Caco-2 (cell line): Measurements from ENCODE around the gene CCR9. TPM values are rescaled to one million over a fixed set of nuclear protein-coding genes. Genes with fewer than 3 reads are reported as not detected.

Experiments used
- BruUV-seq: library from RNA; stranded (reverse); fragments of 400-500 nt; replicated peaks from 2 replicates; lab custom pipeline; 2021; lab: Mats Ljungman, UMichigan
- CTCF ChIA-PET: fragments of 300-600 bp; sonication (Branson Sonifier 250); formaldehyde crosslinking; loops from one replicate; lab custom pipeline; 2022; ENCODE audit warnings: antibody characterized with exemption; lab: Charles Lee
- POLR2A ChIA-PET: fragments of 300-600 bp; sonication (Branson Sonifier 250); formaldehyde crosslinking; loops from one replicate; lab custom pipeline; 2022; ENCODE audit warnings: antibody characterized with exemption; lab: Charles Lee
- DNase-seq, 2 experiments: peaks; one replicate each; pipeline versions ENCODE4 v3.0.0 to v3.0.0-alpha.2; 2020 to 2022
- H3K27me3 ChIP-seq: replicated peaks from 2 replicates; pipeline ENCODE4 v1.6.0; 2011; ENCODE audit warnings: low read length; ENCODE audit not compliant: control insufficient read depth, insufficient read depth
- H3K36me3 ChIP-seq: 2 replicates; pipeline ENCODE4 v1.5.1; 2011; ENCODE audit warnings: low read length; ENCODE audit not compliant: control insufficient read depth, insufficient read depth
- H3K4me1 ChIP-seq: fragments of 250-450 bp; sonication (Bioruptor Pico); 2 replicates; pipeline ENCODE4 v1.5.1; 2020; ENCODE audit warnings: mild to moderate bottlenecking
- H3K4me3 ChIP-seq: 2 replicates; pipeline ENCODE4 v1.5.1; 2011; ENCODE audit warnings: low read depth, mild to moderate bottlenecking, control low read depth, low read length
- H3K9me3 ChIP-seq: fragments of 250-450 bp; sonication (Bioruptor Pico); 2 replicates; pipeline ENCODE4 v1.5.1; 2020; ENCODE audit warnings: mild to moderate bottlenecking, moderate library complexity
- H3K27ac Mint-ChIP-seq: one replicate; pipeline ENCODE4 v1.8.0; 2022; ENCODE audit warnings: mixed read lengths; ENCODE audit not compliant: unreplicated experiment
- H3K27me3 Mint-ChIP-seq: one replicate; pipeline ENCODE4 v1.8.0; 2022; ENCODE audit warnings: mixed read lengths; ENCODE audit not compliant: insufficient read depth, unreplicated experiment
- H3K36me3 Mint-ChIP-seq: one replicate; pipeline ENCODE4 v1.8.0; 2022; ENCODE audit warnings: mild to moderate bottlenecking, mixed read lengths; ENCODE audit not compliant: insufficient read depth, unreplicated experiment
- H3K4me1 Mint-ChIP-seq: one replicate; pipeline ENCODE4 v1.8.0; 2022; ENCODE audit warnings: low read depth, mixed read lengths; ENCODE audit not compliant: unreplicated experiment
- H3K4me3 Mint-ChIP-seq: one replicate; pipeline ENCODE4 v1.8.0; 2022; ENCODE audit warnings: mild to moderate bottlenecking, moderate library complexity, mixed read lengths; ENCODE audit not compliant: unreplicated experiment
- H3K9me3 Mint-ChIP-seq: one replicate; pipeline ENCODE4 v1.8.0; 2022; ENCODE audit warnings: mixed read lengths; ENCODE audit not compliant: unreplicated experiment
- intact Hi-C: fragments of 100-400 bp; cut with micrococcal nuclease; formaldehyde crosslinking; loops from one replicate; pipeline ENCODE4 v1.10.0; 2022; ENCODE audit not compliant: unreplicated experiment
- total RNA-seq: library from RNA; stranded (reverse); gene quantifications from 2 replicates; pipeline ENCODE4 v1.2.3, GENCODE V29; 2022
- TF ChIP-seq, protein P1 (sequence below), 2 experiments: fragments of 200-600 bp in 1 of 2; IDR thresholded peaks; 1 replicate in 1 of 2; 2 replicates in 1 of 2; pipeline versions ENCODE4 v1.5.1 to v1.8.0; 2011 to 2022; ENCODE audit warnings: antibody characterized with exemption in 1 of 2, control low read depth in 1 of 2, inconsistent platforms in 1 of 2, low read depth in 1 of 2, low read length in 1 of 2, mild to moderate bottlenecking in 1 of 2, moderate library complexity in 1 of 2; ENCODE audit not compliant: insufficient read depth in 1 of 2, severe bottlenecking in 1 of 2, unreplicated experiment in 1 of 2

The CCR9 gene
- total RNA-seq, 1 experiment from 2014 or later: not detected

DNA sequence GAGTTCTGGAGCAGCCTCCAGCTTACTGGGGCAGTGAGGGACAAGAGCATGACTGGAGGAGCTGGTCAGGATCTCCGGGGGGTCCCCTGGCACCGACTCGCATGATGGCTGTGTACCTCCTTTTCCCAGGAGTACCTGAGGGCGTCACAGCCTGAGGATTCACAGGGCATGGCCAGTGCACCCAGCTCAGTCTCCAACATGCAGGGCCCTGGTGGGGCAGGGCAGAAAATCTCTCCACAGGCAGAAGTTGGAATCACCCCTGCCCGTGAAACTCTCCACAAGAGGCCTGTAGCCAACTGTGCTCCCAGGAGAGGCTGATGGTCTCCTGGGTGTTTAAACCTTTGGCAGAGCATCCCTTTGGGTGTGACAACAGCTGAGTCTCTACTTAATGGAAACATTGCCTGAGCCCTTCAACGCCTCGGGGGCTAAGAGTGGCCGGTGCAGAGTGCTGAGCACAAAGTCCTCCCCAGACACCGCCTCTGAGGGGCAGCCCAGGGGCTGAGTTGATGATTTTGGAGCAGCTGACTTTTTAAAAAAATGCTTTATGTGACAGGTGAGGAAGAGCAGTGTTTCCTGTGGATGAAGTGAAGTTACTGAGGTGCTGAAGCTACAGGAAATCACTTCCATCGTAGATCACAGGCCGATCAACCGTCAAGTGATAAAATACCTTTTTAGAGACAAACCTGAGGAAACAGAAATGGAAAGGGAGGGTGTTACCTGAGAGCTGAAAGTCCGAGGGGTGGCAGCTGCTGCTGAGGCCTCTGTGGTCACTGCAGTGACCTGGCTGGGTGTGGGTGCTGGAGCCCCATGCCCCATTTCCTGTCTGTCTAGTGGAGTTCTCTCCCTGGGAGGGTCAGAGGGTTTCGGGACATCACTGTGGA lies 35.1 kb downstream of the CCR9 start:
- DNase-seq: no peak
- intact Hi-C loops: no loop called here
- H3K27me3 Mint-ChIP-seq: no peaks in the 10 kb centered on the region
- no peaks in the 10 kb centered on the region for H3K9me3 Mint-ChIP-seq
- H3K36me3 ChIP-seq: no peaks in the 10 kb centered on the region
- H3K27me3 ChIP-seq: no peaks in the 10 kb centered on the region
- TF ChIP-seq, protein P1, sequence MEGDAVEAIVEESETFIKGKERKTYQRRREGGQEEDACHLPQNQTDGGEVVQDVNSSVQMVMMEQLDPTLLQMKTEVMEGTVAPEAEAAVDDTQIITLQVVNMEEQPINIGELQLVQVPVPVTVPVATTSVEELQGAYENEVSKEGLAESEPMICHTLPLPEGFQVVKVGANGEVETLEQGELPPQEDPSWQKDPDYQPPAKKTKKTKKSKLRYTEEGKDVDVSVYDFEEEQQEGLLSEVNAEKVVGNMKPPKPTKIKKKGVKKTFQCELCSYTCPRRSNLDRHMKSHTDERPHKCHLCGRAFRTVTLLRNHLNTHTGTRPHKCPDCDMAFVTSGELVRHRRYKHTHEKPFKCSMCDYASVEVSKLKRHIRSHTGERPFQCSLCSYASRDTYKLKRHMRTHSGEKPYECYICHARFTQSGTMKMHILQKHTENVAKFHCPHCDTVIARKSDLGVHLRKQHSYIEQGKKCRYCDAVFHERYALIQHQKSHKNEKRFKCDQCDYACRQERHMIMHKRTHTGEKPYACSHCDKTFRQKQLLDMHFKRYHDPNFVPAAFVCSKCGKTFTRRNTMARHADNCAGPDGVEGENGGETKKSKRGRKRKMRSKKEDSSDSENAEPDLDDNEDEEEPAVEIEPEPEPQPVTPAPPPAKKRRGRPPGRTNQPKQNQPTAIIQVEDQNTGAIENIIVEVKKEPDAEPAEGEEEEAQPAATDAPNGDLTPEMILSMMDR (IDR thresholded peaks at IDR 0.05; ENCODE audit: insufficient read depth in 1 of 2, low read depth in 1 of 2, low read length in 1 of 2, severe bottlenecking in 1 of 2, unreplicated experiment in 1 of 2): no peak
- peaks cover 10% of the 10 kb centered on the region for H3K36me3 Mint-ChIP-seq
- no peak overlapping the region for H3K27ac Mint-ChIP-seq
- no peak overlapping the region for H3K4me3 ChIP-seq
- no peaks in the 10 kb centered on the region for H3K9me3 ChIP-seq
- no TSS peak for BruUV-seq
- no peaks in the 10 kb centered on the region for H3K4me1 Mint-ChIP-seq
- CTCF ChIA-PET: interaction anchor here (0.5 kb wide), 1 partner anchor 158 kb away, joined by 3 read pairs; no protein-coding TSS in a partner anchor
- no peak overlapping the region for H3K4me3 Mint-ChIP-seq
- POLR2A ChIA-PET: no interaction called here
- no peaks in the 10 kb centered on the region for H3K4me1 ChIP-seq

DNA sequence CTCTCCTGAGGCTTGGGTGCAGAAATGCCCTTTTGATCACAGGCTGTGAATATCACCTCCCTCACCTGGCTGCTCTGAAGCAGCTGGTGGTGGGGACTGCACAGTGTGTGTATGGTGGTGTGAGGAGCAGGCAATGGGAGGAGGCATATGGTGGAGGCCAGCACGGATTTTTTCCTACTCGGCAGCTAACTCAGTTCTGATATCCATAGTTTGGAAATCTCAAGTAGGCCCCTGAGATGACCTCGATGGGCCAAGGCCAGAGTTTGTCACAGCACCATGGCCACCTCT lies 35.6 kb downstream of the CCR9 start:
- ChIA-PET CTCF (interaction anchor here (0.5 kb wide), 1 partner anchor 157 kb away, joined by 3 read pairs; no protein-coding TSS in a partner anchor), POLR2A (no interaction called here)
- H3K4me3 Mint-ChIP-seq: no peak overlapping the region
- DNase-seq: no peak
- no peak overlapping the region for H3K27ac Mint-ChIP-seq
- BruUV-seq: no TSS peak
- no peaks in the 10 kb centered on the region for H3K27me3 Mint-ChIP-seq
- H3K9me3 ChIP-seq: no peaks in the 10 kb centered on the region
- no peaks in the 10 kb centered on the region for H3K27me3 ChIP-seq
- peaks cover 10% of the 10 kb centered on the region for H3K36me3 Mint-ChIP-seq
- H3K9me3 Mint-ChIP-seq: no peaks in the 10 kb centered on the region
- H3K4me1 ChIP-seq: no peaks in the 10 kb centered on the region
- H3K4me3 ChIP-seq: no peak overlapping the region
- H3K36me3 ChIP-seq: no peaks in the 10 kb centered on the region
- TF ChIP-seq, protein P1 (IDR thresholded peaks at IDR 0.05; ENCODE audit: insufficient read depth in 1 of 2, low read depth in 1 of 2, low read length in 1 of 2, severe bottlenecking in 1 of 2, unreplicated experiment in 1 of 2): no peak
- H3K4me1 Mint-ChIP-seq: no peaks in the 10 kb centered on the region
- intact Hi-C loops: no loop called here

DNA sequence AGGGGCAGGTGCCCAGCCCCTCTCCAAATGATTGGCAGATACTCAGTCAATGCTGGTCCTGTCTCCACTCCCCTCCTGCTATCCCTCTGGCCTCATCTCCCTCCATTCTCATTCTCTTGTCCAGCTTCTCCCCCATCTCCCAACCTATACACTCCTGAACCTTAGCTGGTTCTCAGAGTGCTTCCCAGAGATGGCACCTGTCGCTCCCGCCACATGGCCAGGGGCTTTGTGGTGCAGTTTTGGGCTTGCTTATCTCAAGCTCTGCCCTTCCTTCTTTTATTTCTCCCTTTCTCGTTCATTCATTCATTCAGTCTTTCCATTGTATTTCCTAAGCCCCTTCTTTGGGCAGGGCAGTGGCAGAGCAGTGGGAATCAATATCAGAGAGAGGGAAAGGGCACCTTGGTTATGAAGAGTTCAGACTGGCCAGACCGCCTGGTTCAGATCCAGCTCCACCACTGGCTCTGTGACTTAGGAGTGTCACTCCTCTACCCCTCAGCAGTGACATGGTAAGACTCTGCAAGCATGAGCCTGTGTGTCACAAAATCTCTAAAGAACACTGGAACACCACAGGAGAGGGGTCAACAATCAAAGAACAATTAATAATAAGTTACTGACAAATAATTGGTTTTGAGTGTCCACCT lies 36.7 kb downstream of the CCR9 start:
- Mint-ChIP-seq H3K36me3 (peaks cover 10% of the 10 kb centered on the region), H3K9me3 (no peaks in the 10 kb centered on the region), H3K27me3 (no peaks in the 10 kb centered on the region), H3K4me3 (no peak overlapping the region), H3K4me1 (no peaks in the 10 kb centered on the region), H3K27ac (no peak overlapping the region)
- TF ChIP-seq, protein P1 (IDR thresholded peaks at IDR 0.05; ENCODE audit: insufficient read depth in 1 of 2, low read depth in 1 of 2, low read length in 1 of 2, severe bottlenecking in 1 of 2, unreplicated experiment in 1 of 2): no peak
- POLR2A ChIA-PET: no interaction called here
- BruUV-seq: no TSS peak
- no peak for DNase-seq
- H3K4me3 ChIP-seq: no peak overlapping the region
- H3K4me1 ChIP-seq: no peaks in the 10 kb centered on the region
- no peaks in the 10 kb centered on the region for H3K9me3 ChIP-seq
- H3K27me3 ChIP-seq: no peaks in the 10 kb centered on the region
- intact Hi-C loops: no loop called here
- CTCF ChIA-PET: no interaction called here
- H3K36me3 ChIP-seq: no peaks in the 10 kb centered on the region
